ENCODE data around the gene PSMB8. TPM values are rescaled to one million over a fixed set of nuclear protein-coding genes. Genes with fewer than 3 reads are reported as not detected.

Gene PSMB8
- total RNA-seq, 1 donor from 2014 or later = not detected

DNA sequence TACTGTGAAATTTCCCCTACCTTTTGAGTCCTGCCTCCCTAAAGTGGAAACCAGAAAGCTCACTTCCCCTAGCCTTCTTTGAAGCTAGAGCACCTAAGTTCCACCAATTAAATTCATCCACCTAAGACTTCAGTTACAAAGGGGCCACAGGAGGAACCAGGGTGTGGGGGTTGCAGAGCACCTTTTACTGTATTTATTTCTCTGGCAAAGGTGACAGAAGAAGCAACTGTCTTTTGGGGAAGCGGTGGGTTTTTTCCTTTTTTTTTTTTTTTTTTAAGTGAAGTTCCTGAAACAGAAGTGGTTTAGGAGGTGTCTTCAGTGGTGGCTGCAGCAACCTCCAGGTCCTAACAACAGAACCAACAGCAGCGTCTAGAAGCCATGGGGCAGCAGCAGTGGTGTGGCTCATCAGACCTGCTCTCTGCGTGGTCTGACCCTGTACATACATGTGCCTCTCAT, 23.2 kb upstream of the PSMB8 start:
- no peak overlapping the region for H3K27ac Mint-ChIP-seq (ENCODE audit: unreplicated experiment)
- no peak for DNase-seq
- H3K4me3 Mint-ChIP-seq (ENCODE audit: unreplicated experiment) = no peak overlapping the region
- H3K36me3 Mint-ChIP-seq (ENCODE audit: unreplicated experiment) = no peaks in the 10 kb centered on the region
- H3K27me3 Mint-ChIP-seq (ENCODE audit: unreplicated experiment) = no peaks in the 10 kb centered on the region
- H3K4me1 Mint-ChIP-seq (ENCODE audit: low read depth, unreplicated experiment) = no peaks in the 10 kb centered on the region
- TF ChIP-seq, protein P1, sequence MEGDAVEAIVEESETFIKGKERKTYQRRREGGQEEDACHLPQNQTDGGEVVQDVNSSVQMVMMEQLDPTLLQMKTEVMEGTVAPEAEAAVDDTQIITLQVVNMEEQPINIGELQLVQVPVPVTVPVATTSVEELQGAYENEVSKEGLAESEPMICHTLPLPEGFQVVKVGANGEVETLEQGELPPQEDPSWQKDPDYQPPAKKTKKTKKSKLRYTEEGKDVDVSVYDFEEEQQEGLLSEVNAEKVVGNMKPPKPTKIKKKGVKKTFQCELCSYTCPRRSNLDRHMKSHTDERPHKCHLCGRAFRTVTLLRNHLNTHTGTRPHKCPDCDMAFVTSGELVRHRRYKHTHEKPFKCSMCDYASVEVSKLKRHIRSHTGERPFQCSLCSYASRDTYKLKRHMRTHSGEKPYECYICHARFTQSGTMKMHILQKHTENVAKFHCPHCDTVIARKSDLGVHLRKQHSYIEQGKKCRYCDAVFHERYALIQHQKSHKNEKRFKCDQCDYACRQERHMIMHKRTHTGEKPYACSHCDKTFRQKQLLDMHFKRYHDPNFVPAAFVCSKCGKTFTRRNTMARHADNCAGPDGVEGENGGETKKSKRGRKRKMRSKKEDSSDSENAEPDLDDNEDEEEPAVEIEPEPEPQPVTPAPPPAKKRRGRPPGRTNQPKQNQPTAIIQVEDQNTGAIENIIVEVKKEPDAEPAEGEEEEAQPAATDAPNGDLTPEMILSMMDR (IDR thresholded peaks at IDR 0.05; ENCODE audit: partially characterized antibody, unreplicated experiment) = no peak
- H3K9me3 Mint-ChIP-seq (ENCODE audit: unreplicated experiment) = no peaks in the 10 kb centered on the region

DNA sequence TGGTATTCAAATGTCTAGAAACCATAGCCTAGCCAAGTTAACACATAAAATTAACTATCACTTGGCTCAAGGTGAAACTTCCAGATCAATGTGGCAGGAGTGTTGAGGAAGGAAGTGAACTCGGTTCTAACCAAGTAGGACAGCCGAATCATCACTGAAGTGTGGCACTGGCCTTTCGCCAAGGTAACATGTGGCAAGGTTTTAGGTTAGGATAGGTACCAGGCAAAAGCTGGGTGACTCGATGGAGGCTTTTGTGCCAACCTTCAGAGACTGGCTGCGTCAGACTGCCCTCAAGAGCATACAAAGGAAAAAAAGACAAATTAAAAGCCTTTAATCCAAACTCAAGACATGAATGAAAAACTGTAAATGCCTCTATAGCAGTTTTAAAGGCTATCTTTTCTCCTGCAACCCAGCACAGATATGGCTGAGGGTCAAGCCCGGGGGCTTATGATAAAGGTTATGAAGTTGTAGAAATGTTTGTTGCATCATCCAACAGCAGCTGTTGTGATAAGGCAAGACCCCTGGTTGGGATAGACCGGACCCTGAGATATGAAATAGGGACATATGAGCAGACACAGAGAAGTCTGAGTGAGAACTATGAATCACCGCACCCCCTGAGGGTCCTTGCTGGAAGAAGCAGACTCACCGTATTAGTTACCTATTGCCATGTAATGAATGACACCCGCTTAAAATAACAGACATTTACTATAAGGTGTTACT, 22.0 kb upstream of the PSMB8 start:
- no peak overlapping the region for H3K27ac Mint-ChIP-seq (ENCODE audit: unreplicated experiment)
- H3K4me3 Mint-ChIP-seq (ENCODE audit: unreplicated experiment) = no peak overlapping the region
- no peaks in the 10 kb centered on the region for H3K9me3 Mint-ChIP-seq (ENCODE audit: unreplicated experiment)
- H3K27me3 Mint-ChIP-seq (ENCODE audit: unreplicated experiment) = no peaks in the 10 kb centered on the region
- no peaks in the 10 kb centered on the region for H3K4me1 Mint-ChIP-seq (ENCODE audit: low read depth, unreplicated experiment)
- H3K36me3 Mint-ChIP-seq (ENCODE audit: unreplicated experiment) = no peaks in the 10 kb centered on the region
- TF ChIP-seq, protein P1 (IDR thresholded peaks at IDR 0.05; ENCODE audit: partially characterized antibody, unreplicated experiment) = no peak
- DNase-seq = no peak

DNA sequence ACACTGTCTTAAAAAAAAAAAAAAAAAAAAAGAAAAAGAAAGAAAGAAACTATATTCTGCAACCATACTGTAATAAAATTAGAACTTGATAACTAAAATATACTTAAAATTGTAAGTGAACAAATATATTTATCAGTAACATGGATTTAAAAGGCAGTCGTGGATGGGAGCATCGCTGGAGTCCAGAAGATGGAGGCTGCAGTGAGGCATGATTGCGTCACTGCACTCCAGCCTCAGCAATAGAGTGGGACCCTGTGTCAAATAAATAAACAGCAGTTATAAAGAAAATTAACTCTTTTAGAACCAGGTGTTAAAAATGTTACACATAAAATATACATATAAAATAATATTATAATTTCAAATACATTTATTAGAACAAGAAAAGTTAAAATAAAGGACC, 18.9 kb upstream of the PSMB8 start:
- Mint-ChIP-seq H3K9me3 (ENCODE audit: unreplicated experiment) (no peaks in the 10 kb centered on the region), H3K4me3 (ENCODE audit: unreplicated experiment) (no peak overlapping the region)

DNA sequence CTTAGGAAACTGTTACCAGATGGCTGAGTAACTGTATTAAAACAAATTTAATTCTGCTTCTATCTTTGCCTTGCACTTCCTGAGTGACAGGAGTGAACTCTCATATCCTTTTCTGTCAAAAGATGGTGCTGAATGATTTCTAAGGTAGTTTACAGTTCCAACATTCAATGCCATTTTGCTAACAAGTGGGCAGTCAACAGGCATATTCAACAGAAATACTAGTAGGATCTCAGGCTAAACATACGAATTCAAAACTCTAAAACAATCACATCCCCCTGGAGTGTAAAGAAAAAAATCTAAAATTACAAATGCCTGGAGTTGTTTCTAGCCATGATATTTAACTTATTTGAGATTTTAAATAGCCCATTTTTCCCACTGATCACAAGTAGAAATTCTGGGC, 16.8 kb upstream of the PSMB8 start:
- DNase-seq = no peak
- H3K27me3 Mint-ChIP-seq (ENCODE audit: unreplicated experiment) = peaks cover 5% of the 10 kb centered on the region
- H3K9me3 Mint-ChIP-seq (ENCODE audit: unreplicated experiment) = no peaks in the 10 kb centered on the region
- no peaks in the 10 kb centered on the region for H3K4me1 Mint-ChIP-seq (ENCODE audit: low read depth, unreplicated experiment)
- H3K27ac Mint-ChIP-seq (ENCODE audit: unreplicated experiment) = no peak overlapping the region
- TF ChIP-seq, protein P1 (IDR thresholded peaks at IDR 0.05; ENCODE audit: partially characterized antibody, unreplicated experiment) = no peak
- H3K36me3 Mint-ChIP-seq (ENCODE audit: unreplicated experiment) = no peaks in the 10 kb centered on the region
- no peak overlapping the region for H3K4me3 Mint-ChIP-seq (ENCODE audit: unreplicated experiment)

More for the DNA sequence above, 18.9 kb upstream of the PSMB8 start:
- no peaks in the 10 kb centered on the region for H3K4me1 Mint-ChIP-seq (ENCODE audit: low read depth, unreplicated experiment)
- H3K27me3 Mint-ChIP-seq (ENCODE audit: unreplicated experiment) = peaks cover 2% of the 10 kb centered on the region
- no peak for DNase-seq
- TF ChIP-seq, protein P1 (IDR thresholded peaks at IDR 0.05; ENCODE audit: partially characterized antibody, unreplicated experiment) = no peak
- H3K27ac Mint-ChIP-seq (ENCODE audit: unreplicated experiment) = no peak overlapping the region
- H3K36me3 Mint-ChIP-seq (ENCODE audit: unreplicated experiment) = no peaks in the 10 kb centered on the region

DNA sequence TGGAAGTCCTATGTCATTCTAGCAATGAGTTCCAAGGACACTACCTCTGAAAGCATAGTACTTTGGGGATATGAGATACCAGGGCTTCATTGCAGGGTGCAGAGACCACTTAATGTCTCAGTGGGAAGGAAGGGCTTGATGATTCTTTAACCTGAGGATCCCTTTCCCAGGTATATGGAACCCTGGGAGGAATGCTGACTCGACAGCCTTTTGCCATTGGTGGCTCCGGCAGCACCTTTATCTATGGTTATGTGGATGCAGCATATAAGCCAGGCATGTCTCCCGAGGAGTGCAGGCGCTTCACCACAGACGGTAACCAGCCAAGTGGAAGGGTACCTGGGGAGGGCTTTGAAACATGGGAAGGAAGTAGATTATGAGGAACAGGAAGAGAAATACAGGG, 14.3 kb upstream of the PSMB8 start:
- no peak overlapping the region for H3K4me3 Mint-ChIP-seq (ENCODE audit: unreplicated experiment)
- no peak overlapping the region for H3K27ac Mint-ChIP-seq (ENCODE audit: unreplicated experiment)
- no peak for DNase-seq
- H3K27me3 Mint-ChIP-seq (ENCODE audit: unreplicated experiment) = peaks cover 13% of the 10 kb centered on the region
- TF ChIP-seq, protein P1 (IDR thresholded peaks at IDR 0.05; ENCODE audit: partially characterized antibody, unreplicated experiment) = no peak
- H3K36me3 Mint-ChIP-seq (ENCODE audit: unreplicated experiment) = no peaks in the 10 kb centered on the region
- H3K9me3 Mint-ChIP-seq (ENCODE audit: unreplicated experiment) = peaks cover 2% of the 10 kb centered on the region
- no peaks in the 10 kb centered on the region for H3K4me1 Mint-ChIP-seq (ENCODE audit: low read depth, unreplicated experiment)
